ENCODE data around the gene TTF1. TPM values are rescaled to one million over a fixed set of nuclear protein-coding genes. Genes with fewer than 3 reads are reported as not detected.

The TTF1 gene
- total and polyA plus RNA-seq, 9 of the 15 experiments (the other 6 are each of a cell fraction or from before 2014, with no cell fraction given): 9.0 to 18.5 (median 15.8) TPM

GRCh38 chr9:132434881-132435280 lies 28.2 kb upstream of the TTF1 start (continued):
- TF ChIP-seq ZNF609 (CRISPR knock-in tag; IDR thresholded peaks at IDR 0.05; ENCODE audit: borderline replicate concordance) (no peak), HMG20B (CRISPR knock-in tag; IDR thresholded peaks at IDR 0.05) (no peak), BHLHE40 (IDR thresholded peaks at IDR 0.05; ENCODE audit: low read length) (no peak), ETV6 (IDR thresholded peaks at IDR 0.05; ENCODE audit: borderline replicate concordance in 1 of 2, low read depth in 2 of 2, low read length in 1 of 2) (no peak), ETV6 (CRISPR knock-in tag; IDR thresholded peaks at IDR 0.05; ENCODE audit: borderline replicate concordance) (no peak)

- H2AFZ ChIP-seq (ENCODE audit: low read depth, low read length): no peak overlapping the region
- no peak for FAIRE-seq
- peaks cover 51 to 57% of the 10 kb centered on the region in 2 experiments for H3K27me3 ChIP-seq (ENCODE audit: control insufficient read depth in 2 of 2, insufficient read depth in 2 of 2, low read length in 2 of 2)
- no peak overlapping the region for H3K4me3 ChIP-seq
- in situ Hi-C loops (cut with MboI) (no loop called here), intact Hi-C loops (cut with micrococcal nuclease) (no loop called here)
- no peaks in the 10 kb centered on the region for H3K36me3 ChIP-seq (ENCODE audit: control insufficient read depth, insufficient read depth, low read length)
- H3K4me1 ChIP-seq (replicated peaks in 1 of 2; ENCODE audit: control insufficient read depth in 2 of 2, insufficient read depth in 2 of 2, low read length in 2 of 2): no peaks in the 10 kb centered on the region
- H3K27ac ChIP-seq (ENCODE audit: extremely low read depth, low read depth, low read length): no peak overlapping the region
- H3K4me2 ChIP-seq (ENCODE audit: insufficient read depth, low read length): no peak overlapping the region
- CTCF ChIA-PET (ENCODE audit: low intra/inter-chr PET ratio): no interaction called here
- POLR2A ChIA-PET: no interaction called here
- no peak for ATAC-seq
- no peaks in the 10 kb centered on the region for H3K79me2 ChIP-seq (ENCODE audit: control insufficient read depth, insufficient read depth, low read length)
- no peaks in the 10 kb centered on the region; the same call in 1 of the 2 replicates for H3K9me3 ChIP-seq (replicated peaks; ENCODE audit: control insufficient read depth, insufficient read depth, low read depth, low read length)
- no TSS peak for BruUV-seq (replicated peaks)
- no peaks in the 10 kb centered on the region for H3K9me1 ChIP-seq (ENCODE audit: control insufficient read depth, insufficient read depth, low read length)
- H3K9ac ChIP-seq (ENCODE audit: insufficient read depth in 1 of 2, low read depth in 2 of 2, low read length in 2 of 2): no peak overlapping the region
- WGBS (ENCODE audit: insufficient coverage, low coverage, missing lambda C conversion rate): 0% methylated on average over 1 of the region's 1 CpG
- DNase-seq (ENCODE audit: extremely low read depth in 1 of 4, low spot score in 3 of 4): no peak
- H4K20me1 ChIP-seq (replicated peaks; ENCODE audit: control insufficient read depth, insufficient read depth, low read length): 0 out of 2 replicates have a peak, but pooled peaks cover 2% of the 10 kb centered on the region
- TF ChIP-seq GATAD2A (IDR thresholded peaks at IDR 0.05) (no peak), GATA2 (CRISPR knock-in tag; IDR thresholded peaks at IDR 0.05) (no peak), ZKSCAN1 (IDR thresholded peaks at IDR 0.05; ENCODE audit: low read depth, low read length) (no peak), ZFPM2 (CRISPR knock-in tag; IDR thresholded peaks at IDR 0.05) (no peak), ZNF316 (IDR thresholded peaks at IDR 0.05) (no peak), ZNF76 (CRISPR knock-in tag; IDR thresholded peaks at IDR 0.05; ENCODE audit: borderline replicate concordance) (no peak), ADNP (tag; IDR thresholded peaks at IDR 0.05) (no peak), POLR3G (IDR thresholded peaks at IDR 0.05; ENCODE audit: extremely low read depth, insufficient read length, insufficient replicate concordance) (no peak), TCF7 (IDR thresholded peaks at IDR 0.05; ENCODE audit: borderline replicate concordance) (no peak), E4F1 (CRISPR knock-in tag; IDR thresholded peaks at IDR 0.05; ENCODE audit: borderline replicate concordance) (no peak), ZFX (CRISPR knock-in tag; IDR thresholded peaks at IDR 0.05) (no peak), CHD4 (IDR thresholded peaks at IDR 0.05; ENCODE audit: insufficient read depth, insufficient replicate concordance, low read depth, low read length, poor library complexity, severe bottlenecking) (no peak)
These were observed 24.4 kb upstream of the TTF1 start for GRCh38 chr9:132430998-132431397.

All from K562 (cell line).